ENCODE results near the gene CEP112. TPM values are rescaled to one million over a fixed set of nuclear protein-coding genes. Genes with fewer than 3 reads are reported as not detected.

The CEP112 gene
- total and polyA plus RNA-seq, 5 experiments from 2014 or later: 0.27 to 2.0 (median 1.7) TPM; not detected in 2

DNA sequence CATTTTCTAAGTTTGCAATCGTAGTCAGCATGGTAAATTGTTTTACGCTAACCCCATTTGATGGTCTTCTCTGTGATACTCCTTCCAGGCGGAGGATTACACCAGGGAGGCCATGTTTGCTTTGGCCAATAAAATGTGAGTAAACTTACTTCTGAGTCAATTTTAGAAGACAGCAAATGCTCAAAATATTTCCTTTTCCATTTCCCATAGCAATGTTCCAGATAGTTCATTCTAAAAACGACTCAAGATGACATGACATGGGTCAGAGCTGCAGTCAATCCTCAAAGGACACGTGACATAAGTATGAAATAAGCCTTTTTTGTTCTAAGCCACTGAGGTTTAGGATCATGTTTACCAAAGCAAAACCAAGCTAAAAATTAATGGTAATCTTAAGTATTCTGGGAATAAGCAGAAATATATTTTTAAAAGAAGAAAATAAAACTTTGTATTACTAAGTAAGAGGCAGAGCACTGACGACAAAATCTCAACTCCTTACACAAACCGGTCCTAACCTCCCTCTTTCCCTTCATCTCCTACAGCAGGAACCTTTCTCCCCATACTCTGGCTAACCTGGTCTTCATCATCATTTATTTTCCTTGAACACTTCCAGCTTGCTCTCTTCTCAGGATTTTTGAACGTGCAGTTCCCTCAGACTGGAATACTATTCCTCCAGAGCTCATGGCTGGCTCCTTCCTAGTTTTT, 266.2 kb downstream of the CEP112 start:
- no peak for DNase-seq
- peaks cover 0 to 3% (median 0%) of the 10 kb centered on the region in 5 donors for H3K27me3 Mint-ChIP-seq
- H3K9me3 Mint-ChIP-seq: peaks cover 0 to 4% (median 0%) of the 10 kb centered on the region in 9 donors
- peaks cover 0 to 2% (median 0%) of the 10 kb centered on the region in 4 donors for H3K4me1 Mint-ChIP-seq
- H3K36me3 Mint-ChIP-seq: peaks cover 0 to 3% (median 0%) of the 10 kb centered on the region in 3 donors
- ATAC-seq: no peak
- H3K4me3 Mint-ChIP-seq: no peak overlapping the region
- H3K27ac Mint-ChIP-seq: no peak overlapping the region
- POLR2A ChIA-PET: no interaction called here

- H3K27ac Mint-ChIP-seq: no peak overlapping the region
- no peak for DNase-seq
- no peaks in the 10 kb centered on the region for H3K36me3 Mint-ChIP-seq
- H3K9me3 Mint-ChIP-seq: peaks cover 0 to 3% (median 0%) of the 10 kb centered on the region in 9 donors
- H3K27me3 Mint-ChIP-seq: peaks cover 0 to 2% (median 0%) of the 10 kb centered on the region in 5 donors
- no peak for ATAC-seq
- no peaks in the 10 kb centered on the region for H3K4me1 Mint-ChIP-seq
- H3K4me3 Mint-ChIP-seq: no peak overlapping the region
- POLR2A ChIA-PET: no interaction called here
Observed at GRCh38 chr17:65920996-65921395, 270.9 kb downstream of the CEP112 start.

DNA sequence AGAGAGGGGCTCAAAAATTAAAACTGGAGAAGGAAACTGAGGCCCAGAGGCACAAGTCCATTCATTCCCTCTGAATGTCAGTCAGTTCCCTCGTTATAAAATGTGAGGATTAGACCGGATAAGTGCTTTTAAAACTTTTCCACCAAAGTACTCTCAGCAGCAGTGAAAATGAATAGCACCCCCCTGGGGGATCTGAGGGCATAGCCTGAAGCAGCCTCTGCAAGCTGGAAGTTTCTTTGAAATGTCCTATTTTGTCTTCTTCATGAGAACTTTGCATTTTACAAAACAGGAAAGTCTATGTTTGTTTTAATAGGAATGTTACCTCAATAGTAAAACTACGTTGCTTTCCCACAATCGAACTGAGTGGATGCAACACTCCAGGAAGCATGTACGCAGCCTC, 273.0 kb downstream of the CEP112 start:
- peaks cover 0 to 7% (median 0%) of the 10 kb centered on the region in 3 donors for H3K36me3 Mint-ChIP-seq
- no peak for ATAC-seq
- POLR2A ChIA-PET: no interaction called here
- H3K4me3 Mint-ChIP-seq: no peak overlapping the region
- no peak overlapping the region for H3K27ac Mint-ChIP-seq
- H3K4me1 Mint-ChIP-seq: peaks cover 2 to 12% (median 10%) of the 10 kb centered on the region in 4 donors
- no peak for DNase-seq
- H3K9me3 Mint-ChIP-seq: peaks cover 0 to 12% (median 0%) of the 10 kb centered on the region in 9 donors
- H3K27me3 Mint-ChIP-seq: no peaks in the 10 kb centered on the region

- DNase-seq: no peak
- H3K27ac Mint-ChIP-seq: no peak overlapping the region
- peaks cover 2 to 12% (median 10%) of the 10 kb centered on the region in 4 donors for H3K4me1 Mint-ChIP-seq
- H3K27me3 Mint-ChIP-seq: no peaks in the 10 kb centered on the region
- H3K9me3 Mint-ChIP-seq: peaks cover 0 to 12% (median 0%) of the 10 kb centered on the region in 9 donors
- peaks cover 0 to 7% (median 0%) of the 10 kb centered on the region in 3 donors for H3K36me3 Mint-ChIP-seq
- POLR2A ChIA-PET: no interaction called here
- no peak for ATAC-seq
- no peak overlapping the region for H3K4me3 Mint-ChIP-seq
Observed at GRCh38 chr17:65918500-65918899, 273.4 kb downstream of the CEP112 start.

GRCh38 chr17:65917560-65917959, 274.4 kb downstream of the CEP112 start:
- ATAC-seq: no peak
- no peak for DNase-seq
- Mint-ChIP-seq H3K9me3 (peaks cover 0 to 12% (median 0%) of the 10 kb centered on the region in 9 donors), H3K4me3 (no peak overlapping the region), H3K36me3 (peaks cover 0 to 7% (median 0%) of the 10 kb centered on the region in 3 donors), H3K27ac (no peak overlapping the region), H3K4me1 (peaks cover 2 to 12% (median 10%) of the 10 kb centered on the region in 4 donors), H3K27me3 (no peaks in the 10 kb centered on the region)
- POLR2A ChIA-PET: no interaction called here

GRCh38 chr17:65916425-65916824, 275.5 kb downstream of the CEP112 start:
- Mint-ChIP-seq H3K9me3 (peaks cover 0 to 12% (median 2%) of the 10 kb centered on the region in 9 donors), H3K4me3 (no peak overlapping the region), H3K4me1 (peaks cover 2 to 12% (median 10%) of the 10 kb centered on the region in 4 donors), H3K27ac (no peak overlapping the region), H3K27me3 (no peaks in the 10 kb centered on the region), H3K36me3 (peaks cover 0 to 14% (median 0%) of the 10 kb centered on the region in 3 donors)
- POLR2A ChIA-PET: no interaction called here
- no peak for ATAC-seq
- DNase-seq: no peak

DNA sequence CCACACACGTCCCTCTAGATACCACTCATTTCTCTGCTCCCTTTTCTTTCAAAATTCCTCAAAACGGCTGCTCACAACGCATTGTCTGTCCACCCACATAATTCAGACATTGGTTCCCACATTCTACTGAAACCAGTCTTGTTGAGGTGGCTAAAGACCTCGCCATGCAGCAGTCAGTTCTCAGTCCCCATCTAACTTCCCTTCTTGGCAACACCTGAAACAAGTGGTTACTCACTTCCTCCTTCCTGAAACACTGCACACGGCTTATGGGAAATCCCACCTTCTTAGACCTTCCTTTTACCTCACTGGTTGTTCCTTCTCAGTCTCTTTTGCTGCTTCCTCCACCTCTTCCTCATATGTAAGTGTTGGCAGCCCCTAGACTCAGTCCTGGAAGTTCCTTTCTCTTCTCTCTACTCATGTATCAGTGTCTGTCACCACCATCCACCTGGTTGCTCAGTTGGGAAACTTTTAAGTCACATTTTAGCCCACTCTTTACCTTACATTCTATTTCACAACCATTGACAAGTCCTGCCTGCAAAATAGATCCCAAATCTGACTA, 277.1 kb downstream of the CEP112 start:
- Mint-ChIP-seq H3K4me1 (peaks cover 2 to 12% (median 10%) of the 10 kb centered on the region in 4 donors), H3K27me3 (no peaks in the 10 kb centered on the region), H3K27ac (peak overlapping the region in 4 of 10 donors; percentile 1 to 12 (median 4)), H3K4me3 (peak overlapping the region in 3 of 10 donors; percentile 5 to 48 (median 24)), H3K36me3 (peaks cover 3 to 25% (median 4%) of the 10 kb centered on the region in 3 donors), H3K9me3 (peaks cover 0 to 26% (median 13%) of the 10 kb centered on the region in 9 donors)
- no peak for DNase-seq
- POLR2A ChIA-PET: no interaction called here
- peak in 1 of 2 donors; percentile 29 for ATAC-seq

DNA sequence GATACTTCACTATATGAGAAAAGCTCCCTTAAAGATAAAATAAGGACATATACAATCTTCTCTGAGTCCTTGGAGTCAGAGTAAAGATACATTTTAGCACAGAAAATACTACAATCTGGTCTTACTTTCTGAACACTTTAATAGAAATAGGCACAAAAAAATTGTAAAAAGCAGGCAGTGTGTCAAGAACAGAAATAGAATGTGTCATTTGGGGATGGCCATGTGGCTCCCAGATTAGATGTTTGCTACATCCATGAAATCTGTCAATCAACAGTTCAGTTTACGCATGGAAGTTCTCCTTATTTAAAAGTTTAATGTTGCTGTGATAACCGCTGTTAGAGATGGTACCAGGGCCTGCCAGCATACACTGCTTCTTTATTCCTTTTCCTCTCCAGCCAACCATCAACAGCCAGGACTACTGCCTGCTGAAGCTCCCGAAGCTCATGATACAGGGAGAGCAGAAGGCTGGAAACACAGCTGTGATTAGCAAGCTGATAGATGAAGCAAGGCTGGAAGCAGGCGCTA, 278.5 kb downstream of the CEP112 start:
- peaks cover 3 to 35% (median 4%) of the 10 kb centered on the region in 3 donors for H3K36me3 Mint-ChIP-seq
- no peak overlapping the region for H3K27ac Mint-ChIP-seq
- H3K27me3 Mint-ChIP-seq: no peaks in the 10 kb centered on the region
- no peak overlapping the region for H3K4me3 Mint-ChIP-seq
- peaks cover 2 to 12% (median 10%) of the 10 kb centered on the region in 4 donors for H3K4me1 Mint-ChIP-seq
- ATAC-seq (no peak), DNase-seq (no peak)
- POLR2A ChIA-PET: no interaction called here
- peaks cover 3 to 39% (median 21%) of the 10 kb centered on the region in 9 donors for H3K9me3 Mint-ChIP-seq

DNA sequence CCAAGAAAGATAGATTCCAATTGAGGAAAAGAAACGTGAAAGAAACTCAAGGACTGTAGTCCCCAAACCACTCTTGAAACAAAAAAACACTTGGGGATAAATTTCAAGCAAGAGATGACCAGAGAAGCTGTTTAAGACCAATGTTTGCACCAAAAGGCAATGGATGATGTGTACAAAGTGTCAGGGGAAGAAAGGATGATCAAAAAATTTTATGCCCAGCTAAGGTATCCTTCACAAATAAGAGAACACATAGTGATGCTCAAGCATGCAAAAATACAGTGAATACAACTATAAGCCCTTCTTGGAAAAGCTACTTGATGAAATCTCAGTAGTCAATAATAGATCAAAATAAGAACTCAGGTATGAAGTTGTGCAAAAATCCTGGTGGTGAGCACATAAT, 281.1 kb downstream of the CEP112 start:
- H3K27me3 Mint-ChIP-seq: no peaks in the 10 kb centered on the region
- H3K36me3 Mint-ChIP-seq: peaks cover 3 to 41% (median 4%) of the 10 kb centered on the region in 3 donors
- ATAC-seq: no peak
- H3K4me1 Mint-ChIP-seq: peaks cover 2 to 11% (median 10%) of the 10 kb centered on the region in 4 donors
- POLR2A ChIA-PET: no interaction called here
- no peak for DNase-seq
- peaks cover 3 to 39% (median 21%) of the 10 kb centered on the region in 9 donors for H3K9me3 Mint-ChIP-seq
- no peak overlapping the region for H3K4me3 Mint-ChIP-seq
- H3K27ac Mint-ChIP-seq: no peak overlapping the region

- H3K36me3 Mint-ChIP-seq: peaks cover 0 to 3% (median 0%) of the 10 kb centered on the region in 3 donors
- no peak overlapping the region for H3K4me3 Mint-ChIP-seq
- DNase-seq: no peak
- no peaks in the 10 kb centered on the region for H3K9me3 Mint-ChIP-seq
- POLR2A ChIA-PET: no interaction called here
- ATAC-seq: no peak
- no peak overlapping the region for H3K27ac Mint-ChIP-seq
- no peaks in the 10 kb centered on the region for H3K4me1 Mint-ChIP-seq
- H3K27me3 Mint-ChIP-seq: no peaks in the 10 kb centered on the region
Observed at GRCh38 chr17:65902831-65903522, 289.0 kb downstream of the CEP112 start.

GRCh38 chr17:65902155-65902554, 289.8 kb downstream of the CEP112 start:
- Mint-ChIP-seq H3K27me3 (no peaks in the 10 kb centered on the region), H3K36me3 (no peaks in the 10 kb centered on the region), H3K27ac (no peak overlapping the region), H3K4me1 (no peaks in the 10 kb centered on the region), H3K4me3 (no peak overlapping the region), H3K9me3 (no peaks in the 10 kb centered on the region)
- no peak for DNase-seq
- POLR2A ChIA-PET: no interaction called here
- ATAC-seq: no peak

DNA sequence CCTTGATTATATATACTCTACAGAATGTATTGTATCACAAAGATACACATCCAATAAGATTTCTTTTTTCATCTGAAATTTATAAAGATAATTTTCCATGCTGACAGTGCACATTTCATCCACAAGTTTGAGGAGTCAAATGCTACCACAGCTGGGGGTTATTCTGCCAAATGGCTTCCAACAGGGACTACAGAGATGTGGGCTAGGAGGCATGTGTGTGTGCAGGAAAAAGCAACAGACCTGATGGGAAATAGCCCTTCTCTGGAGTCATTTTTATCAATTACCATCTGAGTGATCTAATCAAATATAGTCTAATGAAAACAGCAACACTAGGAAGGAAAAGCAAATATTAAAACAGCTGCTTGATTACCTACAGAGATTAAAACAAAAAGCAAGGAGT, 290.5 kb downstream of the CEP112 start:
- POLR2A ChIA-PET: no interaction called here
- no peaks in the 10 kb centered on the region for H3K27me3 Mint-ChIP-seq
- DNase-seq: no peak
- H3K4me3 Mint-ChIP-seq: no peak overlapping the region
- no peak overlapping the region for H3K27ac Mint-ChIP-seq
- H3K36me3 Mint-ChIP-seq: no peaks in the 10 kb centered on the region
- H3K9me3 Mint-ChIP-seq: no peaks in the 10 kb centered on the region
- no peak for ATAC-seq
- no peaks in the 10 kb centered on the region for H3K4me1 Mint-ChIP-seq

DNA sequence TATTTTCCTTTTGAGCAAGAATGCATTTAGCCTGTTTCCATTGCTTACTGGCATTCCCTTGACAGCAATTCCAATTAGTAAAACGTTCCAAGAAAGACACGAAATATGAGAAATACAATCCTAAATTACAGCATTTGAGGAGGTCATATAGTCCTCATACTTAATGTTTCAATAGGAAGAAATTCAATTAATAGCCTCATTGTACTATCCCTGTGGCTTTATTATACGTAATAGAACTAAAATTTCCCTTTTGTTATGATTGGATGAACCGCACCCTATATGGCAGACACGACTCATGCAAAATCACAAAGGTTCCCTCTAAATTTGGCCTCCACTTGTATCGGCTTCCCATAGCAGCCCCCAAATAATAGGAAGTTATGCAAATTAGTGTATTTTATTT, 291.7 kb downstream of the CEP112 start:
- ATAC-seq: no peak
- H3K4me3 Mint-ChIP-seq: no peak overlapping the region
- POLR2A ChIA-PET: no interaction called here

More for the DNA sequence above, 291.7 kb downstream of the CEP112 start:
- no peaks in the 10 kb centered on the region for H3K27me3 Mint-ChIP-seq
- H3K27ac Mint-ChIP-seq: no peak overlapping the region
- H3K4me1 Mint-ChIP-seq: no peaks in the 10 kb centered on the region
- H3K9me3 Mint-ChIP-seq: no peaks in the 10 kb centered on the region
- no peaks in the 10 kb centered on the region for H3K36me3 Mint-ChIP-seq
- no peak for DNase-seq
